Measurements from ENCODE around the gene PLN.

Gene PLN

DNA sequence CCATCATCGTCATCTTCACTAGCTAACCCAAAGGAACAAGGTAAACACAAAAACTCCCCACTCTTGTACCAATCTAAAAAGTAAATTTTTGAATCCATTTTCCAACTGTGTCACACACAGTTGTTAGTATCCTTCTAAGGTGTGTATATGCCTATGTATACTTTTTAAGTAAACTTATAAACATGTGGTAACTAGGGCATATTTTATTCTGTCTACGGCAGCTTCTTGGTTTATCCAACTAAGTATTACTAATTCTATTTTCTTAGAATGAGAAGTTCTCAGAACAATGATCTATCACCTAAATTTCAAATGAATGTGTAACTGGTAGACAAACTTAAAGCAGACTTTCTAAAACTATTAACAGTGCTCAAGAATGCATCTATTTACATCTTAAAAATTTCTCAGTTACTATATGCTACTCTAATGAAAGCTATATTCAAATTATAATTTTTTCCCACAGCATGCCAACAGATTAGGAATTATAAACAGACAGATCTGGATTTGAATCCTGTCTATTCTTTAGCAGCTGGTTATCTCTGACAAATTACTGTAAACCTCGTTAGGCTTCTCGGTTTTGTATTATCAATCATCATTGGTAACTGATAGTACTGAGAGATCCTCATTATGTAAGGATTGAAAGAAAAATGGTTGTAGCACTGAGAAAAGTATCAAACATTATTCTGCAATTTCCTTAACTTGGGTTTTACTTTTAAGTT, 1.8 kb upstream of the PLN start:
- no peak overlapping the region for H2AFZ ChIP-seq (ENCODE audit: low read length)
- no peaks in the 10 kb centered on the region for H3K9me3 ChIP-seq (ENCODE audit: low read length)
- H3K4me3 ChIP-seq (ENCODE audit: low read depth, low read length, poor library complexity, severe bottlenecking): no peak overlapping the region
- TF ChIP-seq, protein P1, sequence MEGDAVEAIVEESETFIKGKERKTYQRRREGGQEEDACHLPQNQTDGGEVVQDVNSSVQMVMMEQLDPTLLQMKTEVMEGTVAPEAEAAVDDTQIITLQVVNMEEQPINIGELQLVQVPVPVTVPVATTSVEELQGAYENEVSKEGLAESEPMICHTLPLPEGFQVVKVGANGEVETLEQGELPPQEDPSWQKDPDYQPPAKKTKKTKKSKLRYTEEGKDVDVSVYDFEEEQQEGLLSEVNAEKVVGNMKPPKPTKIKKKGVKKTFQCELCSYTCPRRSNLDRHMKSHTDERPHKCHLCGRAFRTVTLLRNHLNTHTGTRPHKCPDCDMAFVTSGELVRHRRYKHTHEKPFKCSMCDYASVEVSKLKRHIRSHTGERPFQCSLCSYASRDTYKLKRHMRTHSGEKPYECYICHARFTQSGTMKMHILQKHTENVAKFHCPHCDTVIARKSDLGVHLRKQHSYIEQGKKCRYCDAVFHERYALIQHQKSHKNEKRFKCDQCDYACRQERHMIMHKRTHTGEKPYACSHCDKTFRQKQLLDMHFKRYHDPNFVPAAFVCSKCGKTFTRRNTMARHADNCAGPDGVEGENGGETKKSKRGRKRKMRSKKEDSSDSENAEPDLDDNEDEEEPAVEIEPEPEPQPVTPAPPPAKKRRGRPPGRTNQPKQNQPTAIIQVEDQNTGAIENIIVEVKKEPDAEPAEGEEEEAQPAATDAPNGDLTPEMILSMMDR (IDR thresholded peaks at IDR 0.05; ENCODE audit: low read length): no peak
- TF ChIP-seq EZH2 (IDR thresholded peaks at IDR 0.05; ENCODE audit: borderline replicate concordance, low read length): no peak
- H3K27me3 ChIP-seq (ENCODE audit: insufficient read depth, low read length): no peaks in the 10 kb centered on the region
- H3K9me2 ChIP-seq (ENCODE audit: low read depth, low read length): no peaks in the 10 kb centered on the region
- H3F3A ChIP-seq (ENCODE audit: insufficient read depth, low read length): no peaks in the 10 kb centered on the region
- H3K36me3 ChIP-seq (ENCODE audit: insufficient read depth, low read length): no peaks in the 10 kb centered on the region
- H3K79me2 ChIP-seq (ENCODE audit: insufficient read depth, low read length): no peaks in the 10 kb centered on the region
- no peak overlapping the region for H3K9ac ChIP-seq (ENCODE audit: low read length)
- no peak overlapping the region for H3K4me2 ChIP-seq (ENCODE audit: low read length)
- H3K27ac ChIP-seq (ENCODE audit: low read depth, low read length, poor library complexity, severe bottlenecking): no peak overlapping the region
- H4K20me1 ChIP-seq (ENCODE audit: insufficient read depth, low read length): no peaks in the 10 kb centered on the region
- no peaks in the 10 kb centered on the region for H3K4me1 ChIP-seq (ENCODE audit: insufficient read depth, low read length, severe bottlenecking)

DNA sequence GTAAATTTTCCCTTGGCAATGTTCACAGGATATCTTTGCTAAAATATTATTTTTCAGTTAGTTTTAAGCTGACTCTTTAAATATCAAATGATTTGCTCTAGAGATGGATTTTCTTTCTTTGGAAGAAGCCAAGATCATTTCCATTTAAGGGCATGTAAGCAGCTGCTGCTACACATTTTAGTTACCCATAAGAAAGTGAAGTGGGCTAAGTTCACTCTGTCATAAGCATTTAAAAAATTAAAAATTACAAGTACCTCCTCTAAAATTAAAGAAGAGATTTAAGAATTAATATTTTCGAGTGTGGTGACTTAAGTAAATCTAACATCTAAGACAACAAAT, 1.2 kb upstream of the PLN start:
- Histone ChIP-seq H3K79me2 (ENCODE audit: insufficient read depth, low read length) (no peaks in the 10 kb centered on the region), H3K9me3 (ENCODE audit: low read length) (no peaks in the 10 kb centered on the region), H3K4me1 (ENCODE audit: insufficient read depth, low read length, severe bottlenecking) (no peaks in the 10 kb centered on the region), H3K4me3 (ENCODE audit: low read depth, low read length, poor library complexity, severe bottlenecking) (no peak overlapping the region), H3K4me2 (ENCODE audit: low read length) (no peak overlapping the region), H3K36me3 (ENCODE audit: insufficient read depth, low read length) (no peaks in the 10 kb centered on the region), H2AFZ (ENCODE audit: low read length) (no peak overlapping the region), H4K20me1 (ENCODE audit: insufficient read depth, low read length) (no peaks in the 10 kb centered on the region), H3K27me3 (ENCODE audit: insufficient read depth, low read length) (no peaks in the 10 kb centered on the region), H3K9ac (ENCODE audit: low read length) (no peak overlapping the region), H3K27ac (ENCODE audit: low read depth, low read length, poor library complexity, severe bottlenecking) (no peak overlapping the region), H3K9me2 (ENCODE audit: low read depth, low read length) (no peaks in the 10 kb centered on the region), H3F3A (ENCODE audit: insufficient read depth, low read length) (no peaks in the 10 kb centered on the region)
- TF ChIP-seq EZH2 (IDR thresholded peaks at IDR 0.05; ENCODE audit: borderline replicate concordance, low read length): no peak
- TF ChIP-seq, protein P1 (IDR thresholded peaks at IDR 0.05; ENCODE audit: low read length): no peak

DNA sequence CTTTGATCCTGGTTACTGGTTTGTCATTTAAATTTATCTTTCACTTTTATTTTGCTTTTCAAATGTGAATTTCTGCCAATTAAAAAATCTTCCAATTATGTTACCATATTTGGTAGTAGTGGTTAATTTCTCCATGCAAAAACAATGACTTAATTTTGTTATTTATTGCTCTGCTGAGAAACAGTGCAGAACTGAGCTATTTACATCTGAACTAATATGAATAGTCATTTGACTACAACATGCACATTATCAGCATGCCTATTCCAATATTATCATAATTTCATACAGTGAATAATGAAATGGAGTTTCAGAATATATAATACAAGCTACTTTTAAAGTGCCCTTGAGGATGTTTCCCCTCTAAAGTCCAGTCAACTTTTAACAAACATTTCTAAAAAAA, 517 bp downstream of the PLN start:
- Histone ChIP-seq H3K9me3 (ENCODE audit: low read length) (no peaks in the 10 kb centered on the region), H3K79me2 (ENCODE audit: insufficient read depth, low read length) (no peaks in the 10 kb centered on the region), H2AFZ (ENCODE audit: low read length) (no peak overlapping the region), H3K4me3 (ENCODE audit: low read depth, low read length, poor library complexity, severe bottlenecking) (no peak overlapping the region), H3K4me1 (ENCODE audit: insufficient read depth, low read length, severe bottlenecking) (no peaks in the 10 kb centered on the region), H3K27me3 (ENCODE audit: insufficient read depth, low read length) (no peaks in the 10 kb centered on the region), H3K9ac (ENCODE audit: low read length) (no peak overlapping the region), H3K9me2 (ENCODE audit: low read depth, low read length) (no peaks in the 10 kb centered on the region), H4K20me1 (ENCODE audit: insufficient read depth, low read length) (no peaks in the 10 kb centered on the region), H3F3A (ENCODE audit: insufficient read depth, low read length) (no peaks in the 10 kb centered on the region), H3K4me2 (ENCODE audit: low read length) (no peak overlapping the region), H3K27ac (ENCODE audit: low read depth, low read length, poor library complexity, severe bottlenecking) (no peak overlapping the region), H3K36me3 (ENCODE audit: insufficient read depth, low read length) (no peaks in the 10 kb centered on the region)
- TF ChIP-seq, protein P1 (IDR thresholded peaks at IDR 0.05; ENCODE audit: low read length): no peak
- TF ChIP-seq EZH2 (IDR thresholded peaks at IDR 0.05; ENCODE audit: borderline replicate concordance, low read length): no peak

Data from OCI-LY1 (cell line).